GM18498 (cell line): ENCODE results near the gene CMSS1.

ENCODE experiments used
- ATAC-seq: cut with Tn5 transposase; IDR thresholded peaks from one replicate; pipeline ENCODE4 v1.9.1; 2021; ENCODE audit warnings: mild to moderate bottlenecking, moderate library complexity; ENCODE audit not compliant: unreplicated experiment

The CMSS1 gene

DNA sequence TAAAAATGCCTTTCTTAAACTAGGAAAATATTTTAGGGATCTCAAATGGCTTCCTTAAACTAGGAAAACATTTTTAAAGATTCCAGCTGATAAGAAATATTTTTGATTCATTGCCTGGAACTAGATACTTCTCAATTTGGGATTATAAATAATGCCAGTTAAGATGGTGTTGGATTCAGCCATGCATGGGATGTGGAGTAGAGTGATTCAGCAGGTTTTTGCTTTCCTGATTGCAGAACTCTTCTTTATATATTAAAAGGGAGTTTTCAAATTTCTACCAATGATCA lies 281.1 kb downstream of the CMSS1 start:
- no peak for ATAC-seq

DNA sequence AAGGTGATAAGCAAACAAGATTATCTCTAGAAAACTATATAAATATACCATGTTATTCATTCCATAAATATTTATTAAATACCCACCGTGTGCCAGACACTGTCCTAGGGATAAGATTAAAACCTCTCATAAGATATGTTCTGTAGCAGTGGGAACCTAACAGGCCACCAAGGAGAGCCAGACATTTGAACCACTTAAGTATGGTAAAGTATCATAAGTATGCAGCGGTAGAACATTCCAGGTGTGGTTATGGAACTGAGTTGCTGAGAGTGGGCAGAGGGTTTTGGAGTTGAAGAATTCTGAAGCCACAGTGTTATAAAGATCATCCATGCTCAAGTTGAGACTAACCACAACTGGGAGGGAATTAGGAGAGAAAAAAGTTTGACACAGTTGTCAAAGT lies 282.0 kb downstream of the CMSS1 start:
- no peak for ATAC-seq

DNA sequence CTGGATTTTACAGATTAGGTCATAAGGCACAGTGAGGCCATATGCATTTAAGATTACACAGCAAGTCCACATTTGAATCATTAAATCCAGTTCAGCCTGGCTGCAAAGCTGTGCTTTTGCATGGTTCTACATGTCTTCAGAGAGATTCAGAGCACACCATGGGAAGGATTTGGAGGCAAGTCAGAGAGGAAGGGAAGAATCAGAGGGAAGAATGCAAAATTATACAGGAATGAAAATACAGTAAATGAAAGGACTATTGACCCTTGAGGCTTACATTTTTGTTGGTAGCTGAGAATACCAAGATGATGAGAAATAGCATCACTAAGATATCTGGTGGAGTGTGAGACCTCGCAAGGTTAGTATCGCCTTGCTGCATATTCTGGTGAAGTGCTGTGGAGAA lies 282.8 kb downstream of the CMSS1 start:
- no peak for ATAC-seq

DNA sequence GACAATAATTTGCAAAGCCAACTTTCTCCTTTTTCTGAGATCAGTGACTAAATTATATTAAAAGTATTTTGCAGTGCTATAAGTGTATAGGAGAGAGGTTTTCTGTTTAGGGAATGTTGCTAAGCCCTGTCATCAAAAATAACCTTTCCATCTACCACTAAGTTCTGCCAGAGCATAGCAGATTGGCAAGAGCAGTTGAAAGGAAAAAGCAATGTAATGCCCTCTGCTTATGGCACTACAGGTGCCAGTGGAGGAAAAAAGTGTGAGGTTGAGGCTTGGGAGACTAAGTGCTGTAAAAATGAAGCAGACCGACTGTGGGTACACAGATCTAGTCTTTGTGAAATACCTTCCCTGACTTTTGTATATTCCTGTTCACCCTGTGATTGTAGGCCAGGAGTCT lies 285.1 kb downstream of the CMSS1 start:
- ATAC-seq = no peak

DNA sequence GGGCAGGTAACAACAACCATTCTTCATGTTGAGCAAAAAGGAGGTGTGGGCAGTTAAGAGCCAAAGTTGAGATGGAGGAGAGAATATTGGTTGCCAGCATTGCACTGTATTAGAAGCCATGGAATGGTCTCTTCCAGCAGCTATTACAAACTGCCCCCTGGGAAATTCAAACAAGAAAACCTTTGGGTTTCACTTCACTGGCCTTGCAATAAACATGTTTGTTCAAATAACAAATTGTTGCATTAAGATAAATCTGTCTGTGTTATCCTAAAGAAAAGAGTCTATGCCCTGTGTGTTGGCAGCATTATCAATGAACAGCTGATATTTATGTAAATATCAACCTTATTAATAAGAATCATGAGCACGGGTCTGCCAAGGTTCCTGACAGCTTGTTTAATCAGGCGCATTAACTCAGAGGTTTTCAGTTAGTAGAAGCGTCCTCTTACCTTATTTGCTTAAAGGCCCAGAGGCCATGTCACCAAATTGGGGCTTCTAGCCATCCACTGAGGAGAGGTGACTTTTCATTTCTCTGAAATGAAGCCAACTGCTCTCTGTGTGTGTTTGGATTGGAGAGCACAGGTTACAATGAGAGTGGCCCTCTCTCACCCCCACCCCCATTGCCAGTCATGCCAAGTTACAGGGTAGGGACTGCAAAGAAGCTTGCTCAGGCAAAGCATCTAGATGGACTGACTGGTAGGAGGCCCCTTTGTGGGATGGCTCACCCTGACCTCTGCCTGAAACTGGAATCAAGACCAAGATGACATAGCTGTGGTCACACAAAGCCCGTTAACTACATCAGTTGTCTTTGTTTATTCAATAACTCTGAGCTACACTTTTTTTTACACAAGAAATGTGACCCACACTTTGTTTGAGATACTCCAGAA lies 286.1 kb downstream of the CMSS1 start:
- peak; percentile 89 for ATAC-seq

DNA sequence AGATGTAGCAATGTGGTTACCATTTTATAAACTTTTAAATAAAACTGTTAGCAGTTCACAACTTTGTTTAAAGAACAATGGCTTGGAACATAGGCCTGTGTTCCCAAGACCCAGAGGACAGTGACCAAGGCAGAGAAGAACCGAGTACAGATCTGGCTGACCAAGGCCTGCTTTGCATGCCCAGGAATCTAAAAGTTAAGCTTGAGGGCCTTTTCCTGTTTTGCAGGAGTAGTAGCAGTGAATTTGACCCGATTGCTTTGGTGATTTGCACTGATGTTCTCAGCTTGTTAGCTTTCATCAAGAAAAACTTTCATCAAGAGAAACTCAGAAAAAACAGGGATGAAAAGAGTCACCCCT lies 286.8 kb downstream of the CMSS1 start:
- peak; percentile 42 for ATAC-seq

DNA sequence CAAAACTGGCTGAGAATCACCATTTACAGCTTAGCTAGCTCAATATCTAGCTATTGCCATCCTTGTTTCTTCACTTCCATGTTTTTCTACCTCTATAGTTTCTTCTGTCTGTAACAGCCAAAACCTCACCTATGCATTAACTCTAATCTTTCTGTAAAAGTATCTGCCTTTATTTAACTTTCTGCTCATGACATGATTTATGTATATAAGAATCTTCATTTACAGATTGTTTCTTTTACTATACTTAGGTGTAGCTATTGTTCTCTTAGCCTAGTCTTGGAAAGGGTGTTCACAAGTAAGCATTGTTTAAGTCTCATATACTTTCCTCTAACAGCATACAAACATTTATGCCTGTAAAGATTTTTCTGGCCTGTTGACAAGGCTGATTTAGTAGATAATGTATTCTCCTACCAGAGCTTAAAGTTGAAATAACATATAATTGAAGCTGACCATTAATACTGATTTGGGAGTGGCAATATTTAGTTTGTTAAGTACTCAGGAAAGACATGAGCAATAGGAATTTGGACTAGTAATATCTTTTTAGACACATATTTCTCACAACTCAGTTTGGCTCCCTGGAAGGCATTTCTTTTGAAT lies 287.3 kb downstream of the CMSS1 start:
- ATAC-seq = no peak

DNA sequence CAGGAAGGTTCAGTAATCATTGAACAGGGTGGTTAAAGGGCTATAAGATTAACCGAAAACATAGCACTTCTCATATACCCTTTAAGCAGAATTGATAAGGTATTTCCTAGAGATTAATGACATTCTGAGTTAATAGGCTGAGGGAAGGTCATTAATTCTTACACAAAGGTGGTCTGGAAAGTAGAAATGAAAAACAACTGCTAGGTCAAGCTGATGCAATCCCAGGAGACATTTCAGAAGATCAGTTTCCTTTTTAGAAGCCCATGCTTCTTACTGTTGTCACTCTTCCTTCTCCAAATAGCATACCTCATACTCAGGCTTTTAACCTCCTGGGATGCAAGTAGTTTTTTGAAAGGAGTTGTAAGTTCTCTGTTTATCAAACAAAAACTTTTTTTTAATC lies 287.8 kb downstream of the CMSS1 start:
- peak; percentile 29 for ATAC-seq

DNA sequence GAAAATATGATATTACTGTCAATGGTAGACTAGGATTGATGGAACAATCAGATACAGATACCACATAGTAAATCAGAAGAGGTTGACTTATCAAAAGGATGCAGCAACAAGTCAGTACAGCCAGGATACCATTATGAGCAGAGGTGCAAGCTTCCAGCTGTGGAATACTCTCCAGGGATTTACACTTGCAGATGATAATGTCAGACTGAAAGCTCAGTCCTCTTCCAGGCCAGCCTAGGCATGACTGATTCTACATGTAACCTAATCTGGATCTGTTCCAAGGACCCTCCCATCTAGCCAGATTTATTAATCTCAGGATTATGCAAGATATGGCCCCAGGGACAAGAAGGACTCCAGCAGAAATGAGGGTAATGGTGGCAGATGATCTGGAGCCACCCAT lies 288.4 kb downstream of the CMSS1 start:
- ATAC-seq = no peak

DNA sequence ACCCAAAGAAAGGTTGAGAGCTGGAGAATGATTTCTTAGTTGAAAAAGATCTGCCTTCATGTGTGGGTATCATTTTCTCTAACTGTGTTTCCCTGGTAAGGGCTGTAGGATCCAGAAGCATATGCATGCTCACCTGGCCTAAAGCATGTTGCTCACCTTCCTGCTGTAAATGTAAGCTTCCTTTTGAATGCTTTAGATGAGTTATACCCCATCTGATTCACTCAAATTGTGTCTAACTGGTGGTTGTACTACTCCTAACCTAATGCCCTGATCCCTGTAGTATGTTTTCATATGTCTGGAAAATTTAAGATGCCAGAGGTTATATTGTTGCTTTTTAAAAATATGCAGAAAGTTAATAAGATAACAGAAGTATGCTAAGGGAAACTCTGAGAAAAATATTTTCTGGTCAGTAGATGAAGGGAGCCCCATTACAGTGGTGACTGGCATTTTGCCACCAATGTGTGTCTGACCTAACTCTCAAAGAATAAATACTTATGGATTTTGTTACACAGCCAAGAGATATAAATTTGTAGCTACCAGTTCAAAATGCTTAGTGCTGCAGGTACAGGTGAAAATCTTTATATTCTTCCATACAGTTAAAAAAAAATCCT lies 289.0 kb downstream of the CMSS1 start:
- no peak for ATAC-seq

DNA sequence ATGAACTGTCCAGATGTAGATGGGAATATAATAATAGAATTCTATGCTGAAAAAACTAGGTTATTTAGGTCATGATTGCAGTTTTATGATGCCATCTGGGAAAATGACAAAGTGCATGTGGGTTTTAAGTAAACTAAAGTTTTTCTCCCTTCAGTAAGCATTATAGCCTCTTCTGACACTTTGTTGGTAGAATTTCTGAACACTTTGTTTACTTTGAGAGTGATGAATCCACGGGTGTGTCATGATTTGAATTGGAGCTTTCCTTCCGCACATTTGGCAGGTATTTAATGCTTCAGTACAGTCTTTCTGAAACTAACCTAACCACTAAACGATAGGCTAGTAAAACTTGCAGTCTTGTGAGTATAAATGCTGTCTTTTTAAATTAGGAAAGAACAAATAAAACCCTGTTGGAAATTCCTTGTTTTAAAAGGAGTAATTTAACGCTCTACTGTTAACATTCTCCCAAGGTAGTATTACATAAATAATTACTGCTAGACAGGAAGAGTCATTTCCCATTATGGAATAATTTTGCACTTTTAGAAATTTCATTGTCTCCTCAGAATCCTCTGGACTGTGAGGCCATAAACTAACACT lies 289.7 kb downstream of the CMSS1 start:
- ATAC-seq = no peak

DNA sequence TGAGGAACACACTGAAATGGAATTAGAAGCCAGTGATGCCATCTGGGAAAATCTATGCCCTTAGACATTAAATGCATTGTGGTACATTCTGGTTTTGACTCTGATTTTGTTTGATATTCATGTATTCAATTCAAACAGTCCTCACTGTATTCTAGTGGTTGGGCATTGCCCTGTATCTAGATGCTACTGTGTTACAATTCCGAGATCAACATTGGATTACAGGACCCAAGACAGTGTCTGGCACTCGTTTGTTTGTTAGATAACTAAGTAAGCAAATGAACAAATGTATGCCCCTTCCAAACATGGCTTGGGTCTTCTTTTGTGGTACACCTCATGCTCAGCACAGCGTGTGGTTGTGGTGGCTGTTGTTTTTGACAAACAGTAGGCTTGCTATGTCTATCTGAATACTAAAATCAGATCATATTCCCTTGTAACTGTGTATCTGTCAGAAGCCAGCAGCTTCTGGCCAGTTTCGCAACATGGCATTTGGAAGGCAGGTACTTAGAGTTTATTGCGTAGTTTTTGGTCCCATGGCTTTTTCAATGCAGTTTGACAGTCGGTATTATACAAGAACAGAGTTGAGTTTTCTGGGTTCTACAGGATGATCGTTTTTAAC lies 290.9 kb downstream of the CMSS1 start:
- no peak for ATAC-seq

DNA sequence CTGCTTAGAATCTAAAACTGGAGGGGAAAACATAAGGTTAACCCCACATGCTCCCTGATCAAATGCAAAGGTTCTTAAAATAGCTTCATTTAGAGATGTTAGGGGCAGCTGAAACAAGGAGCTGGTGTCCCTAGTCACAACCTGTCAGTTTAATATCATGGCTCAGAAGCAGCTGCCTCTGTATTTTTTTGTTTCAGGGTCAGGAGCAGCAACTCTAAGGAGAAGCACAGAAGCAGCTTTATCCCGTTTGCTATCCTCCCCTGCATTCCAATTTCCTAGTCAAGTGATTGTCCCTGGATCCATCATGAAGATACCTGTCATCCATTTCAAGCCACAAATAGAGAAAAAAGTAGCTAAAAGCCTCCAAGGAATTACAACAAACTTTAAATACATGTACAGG lies 292.5 kb downstream of the CMSS1 start:
- ATAC-seq = no peak

DNA sequence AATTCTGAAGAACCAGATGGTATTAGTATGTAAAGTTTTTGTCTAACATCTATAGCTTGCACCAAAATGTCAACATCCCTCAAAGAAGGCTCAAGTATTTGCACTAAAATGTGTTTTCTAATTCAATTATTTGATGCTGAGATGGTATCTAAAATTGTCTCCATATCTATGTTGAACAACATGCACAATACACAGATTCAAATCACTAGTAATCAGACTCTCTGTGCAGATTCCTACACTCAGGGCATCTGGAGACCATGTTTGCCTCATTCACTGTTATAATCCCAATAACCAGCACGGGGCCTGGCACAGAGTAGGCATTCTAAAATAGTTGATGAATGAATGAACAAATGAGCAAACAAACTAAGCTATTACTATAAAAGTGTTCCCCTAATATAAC lies 294.1 kb downstream of the CMSS1 start:
- ATAC-seq = no peak

DNA sequence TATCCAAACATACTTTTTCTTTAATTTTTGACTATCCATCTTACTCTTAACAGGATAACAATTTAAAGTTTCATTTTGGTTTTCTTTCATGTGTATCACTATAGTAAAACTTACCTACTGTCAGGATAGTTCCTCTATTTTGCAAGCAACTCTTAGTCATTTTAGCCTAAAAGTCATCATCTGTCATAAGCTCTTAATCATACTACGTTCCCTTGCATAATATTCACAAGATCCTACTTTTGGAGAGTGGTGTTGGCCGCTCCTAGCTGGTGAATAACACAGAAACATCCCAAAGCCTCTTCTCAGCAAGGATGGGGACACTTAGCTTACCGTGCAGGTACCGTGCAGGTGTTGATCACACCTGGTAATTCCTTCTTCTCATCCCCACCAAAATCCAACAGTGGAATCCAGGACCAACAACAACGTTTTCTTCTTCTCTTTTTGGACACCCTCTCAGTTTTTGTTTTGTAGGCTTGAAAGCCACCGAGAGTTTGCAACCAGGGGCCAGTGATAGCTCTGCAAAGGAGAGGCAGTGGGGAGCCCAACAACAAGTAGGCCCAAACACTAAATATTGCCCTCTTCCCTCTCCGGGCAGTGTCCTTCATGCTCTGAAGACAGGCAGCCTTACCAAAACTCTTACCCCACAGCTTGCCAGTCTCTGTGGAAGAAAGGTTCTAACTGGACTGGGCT lies 296.2 kb downstream of the CMSS1 start:
- no peak for ATAC-seq

DNA sequence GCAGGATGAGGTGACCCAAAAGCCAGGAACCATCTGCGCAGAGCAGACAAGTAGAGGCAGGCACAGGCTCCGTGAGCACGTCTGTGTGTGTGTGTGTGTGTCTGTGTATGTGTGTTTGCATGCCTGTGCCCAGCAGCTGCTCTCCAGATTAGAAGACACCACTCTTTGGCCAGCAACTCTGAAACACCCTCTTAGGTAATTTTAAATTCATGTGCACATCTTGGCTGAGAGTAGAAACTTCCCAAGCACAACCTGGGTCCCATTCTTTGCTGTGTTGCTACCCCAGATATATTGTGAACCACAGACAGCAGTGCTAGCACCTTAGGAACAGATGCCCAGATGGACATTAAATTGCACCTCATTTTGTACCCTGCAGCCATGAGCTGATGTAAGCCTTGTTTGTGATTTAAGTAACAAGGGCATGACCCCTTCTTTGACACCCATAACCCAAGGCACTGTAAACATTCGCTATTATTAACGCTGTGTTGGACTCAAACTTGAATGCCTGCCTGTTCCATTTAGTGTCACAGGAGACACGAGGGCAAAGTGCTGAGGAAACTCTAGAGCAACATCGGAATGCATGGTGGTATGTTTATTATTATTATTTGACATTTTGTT lies 296.9 kb downstream of the CMSS1 start, which contains the start of gene FILIP1L:
Gene FILIP1L (minus strand): TSS at position 89 of the 618 bp plus-strand sequence.
- ATAC-seq = no peak

DNA sequence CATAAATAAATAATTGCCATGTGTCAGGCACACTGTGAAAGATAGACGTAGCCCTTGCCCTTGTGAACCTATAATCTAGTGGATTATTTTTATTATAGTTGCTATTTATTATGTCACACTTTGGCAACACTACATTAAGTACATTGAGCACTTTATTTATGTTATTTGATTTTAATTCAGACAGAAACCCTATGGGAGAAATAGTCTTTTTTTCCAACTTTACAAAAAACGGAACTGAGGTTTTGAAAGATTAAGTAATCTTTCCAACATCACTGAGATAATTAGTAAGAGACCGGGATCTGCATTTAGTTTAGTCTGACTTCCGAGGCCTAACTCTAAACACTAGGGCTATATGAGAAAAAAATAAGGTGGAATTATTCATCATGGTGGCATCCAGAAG lies 299.4 kb downstream of the CMSS1 start:
- ATAC-seq = no peak

DNA sequence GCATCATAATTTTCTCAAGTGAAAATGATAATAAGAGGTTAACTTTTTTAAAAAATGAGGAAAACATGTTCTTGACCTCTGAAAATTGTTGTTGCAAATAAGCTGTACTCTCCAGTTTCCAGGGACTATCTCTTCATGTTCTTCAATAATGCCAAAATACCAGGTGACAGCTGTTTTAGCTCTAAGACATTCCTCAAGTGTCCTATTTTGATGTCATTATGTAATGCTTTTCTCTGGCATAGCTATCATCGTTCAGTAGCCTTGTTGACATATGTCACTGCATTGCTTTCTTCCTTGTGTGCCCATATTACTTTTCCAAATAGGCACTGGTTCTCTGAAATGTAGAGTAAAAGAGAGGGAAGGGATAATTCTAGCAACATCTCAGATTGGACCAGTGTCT lies 302.4 kb downstream of the CMSS1 start:
- no peak for ATAC-seq

DNA sequence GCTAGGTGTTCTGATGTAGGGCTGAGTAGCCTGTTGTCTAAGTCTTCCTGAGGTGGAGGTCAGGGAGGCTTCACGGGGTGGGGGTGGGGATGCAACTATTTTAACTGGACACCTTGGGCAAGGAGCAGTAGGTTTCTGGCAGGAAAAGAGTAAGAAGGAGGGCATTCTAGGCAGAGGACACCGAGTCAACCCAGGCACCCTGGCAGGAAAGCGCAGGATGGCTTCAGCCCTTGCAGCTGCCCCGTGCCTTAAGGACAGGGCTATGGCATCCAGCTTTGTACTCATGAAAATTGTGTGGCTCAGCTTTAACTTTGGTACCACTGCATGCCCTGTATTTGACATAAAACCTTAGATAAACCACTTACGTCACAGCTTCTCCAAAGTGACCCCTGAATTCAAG lies 303.0 kb downstream of the CMSS1 start:
- ATAC-seq = no peak

DNA sequence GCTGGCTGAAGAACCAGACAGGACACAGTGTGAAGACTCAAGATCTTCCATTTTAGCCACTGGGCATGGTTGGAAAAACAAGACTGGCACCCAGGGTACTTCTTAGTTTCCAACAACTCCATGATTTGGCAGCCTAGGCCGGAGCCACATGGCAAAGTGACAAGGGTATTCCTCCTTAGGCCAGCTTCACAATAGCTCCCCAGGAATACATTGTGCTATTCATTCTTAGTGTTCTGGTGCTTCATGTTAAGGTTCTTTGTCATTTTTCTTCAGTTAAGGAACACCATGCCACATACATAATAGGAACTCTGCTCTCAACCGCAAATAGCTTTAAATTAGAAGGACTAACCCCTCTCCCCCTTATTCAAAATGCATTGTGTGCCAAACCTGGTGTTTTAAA lies 304.7 kb downstream of the CMSS1 start:
- no peak for ATAC-seq

DNA sequence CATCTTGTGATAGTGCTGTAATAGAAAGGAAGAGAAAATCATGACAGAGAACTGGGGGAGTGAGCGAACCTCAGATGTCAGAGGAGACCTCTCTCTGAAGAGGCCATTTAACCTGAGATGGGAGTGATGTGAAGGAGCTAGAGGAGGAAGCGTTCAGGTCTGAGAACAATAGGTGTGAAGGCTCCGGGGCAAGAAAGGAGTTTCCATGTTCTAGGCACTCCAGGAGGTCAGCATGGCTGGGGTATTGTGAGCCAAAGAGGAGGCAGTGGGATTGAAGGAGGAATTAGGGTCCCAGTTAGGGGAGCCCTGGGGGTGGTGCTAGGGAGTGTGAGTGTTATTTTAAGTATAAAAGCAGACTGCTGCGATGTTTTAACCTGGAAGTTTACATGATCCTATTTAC lies 305.4 kb downstream of the CMSS1 start:
- ATAC-seq = no peak
